Stimulated activated CD8-positive, alpha-beta memory T cell treated with anti-CD3 and anti-CD28 coated beads, Interleukin-2, amount 100 ng/mL, for 1 hour (primary cell): ENCODE measurements around the gene CCR8.
"Not testable (repeated sequence)": the region's sequence is repeated elsewhere in the genome, so short reads cannot be mapped to it uniquely, and the experiment has no call there.

Source experiments
- DNase-seq, 2 donors: peaks; one replicate each; pipeline ENCODE4 v3.0.0-alpha.2; 2020; ENCODE audit warnings: low read depth in 2 of 2

Gene CCR8

GRCh38 chr3:39349080-39349479 lies 19.6 kb downstream of the CCR8 start:
- DNase-seq, result no peak

- no peak for DNase-seq
Measured at GRCh38 chr3:39350714-39351113, 21.2 kb downstream of the CCR8 start.

- not testable (repeated sequence) for DNase-seq
Measured at GRCh38 chr3:39351134-39351533, 21.6 kb downstream of the CCR8 start.

- DNase-seq, result not testable (repeated sequence)
Measured at GRCh38 chr3:39353168-39353927, 23.8 kb downstream of the CCR8 start.

GRCh38 chr3:39358333-39358732 lies 28.8 kb downstream of the CCR8 start:
- DNase-seq, result no peak

- peak in 1 of 2 donors; percentile 15 for DNase-seq
Measured at GRCh38 chr3:39361252-39361927, 31.9 kb downstream of the CCR8 start.

GRCh38 chr3:39362192-39362591 lies 32.7 kb downstream of the CCR8 start:
- no peak for DNase-seq

- DNase-seq, result no peak
Measured at GRCh38 chr3:39362812-39363211, 33.3 kb downstream of the CCR8 start.

GRCh38 chr3:39370450-39370849 lies 40.9 kb downstream of the CCR8 start:
- not testable (repeated sequence) for DNase-seq

GRCh38 chr3:39372833-39373232 lies 43.3 kb downstream of the CCR8 start:
- no peak for DNase-seq

- DNase-seq, result no peak
Measured at GRCh38 chr3:39376959-39377634, 47.6 kb downstream of the CCR8 start.

- peak in 1 of 2 donors; percentile 43 for DNase-seq
Measured at GRCh38 chr3:39378088-39378487, 48.6 kb downstream of the CCR8 start.

GRCh38 chr3:39378957-39379777 lies 49.7 kb downstream of the CCR8 start:
- DNase-seq, result no peak

GRCh38 chr3:39379778-39380155 lies 50.3 kb downstream of the CCR8 start:
- no peak for DNase-seq

GRCh38 chr3:39381432-39381831 lies 51.9 kb downstream of the CCR8 start:
- no peak for DNase-seq
